ENCODE data around the gene VIPAS39.

GRCh38 chr14:77421201-77421600 is 36.2 kb downstream of the VIPAS39 start:
- TF ChIP-seq CTCF (IDR thresholded peaks at IDR 0.05; ENCODE audit: low read depth, low read length) = no peak
- TF ChIP-seq, protein P1, sequence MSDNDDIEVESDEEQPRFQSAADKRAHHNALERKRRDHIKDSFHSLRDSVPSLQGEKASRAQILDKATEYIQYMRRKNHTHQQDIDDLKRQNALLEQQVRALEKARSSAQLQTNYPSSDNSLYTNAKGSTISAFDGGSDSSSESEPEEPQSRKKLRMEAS (IDR thresholded peaks at IDR 0.05; ENCODE audit: low read depth, low read length) = no peak
- no peak for TF ChIP-seq POLR2A (IDR thresholded peaks at IDR 0.05; ENCODE audit: extremely low read depth, insufficient read length)
